GM12891 (cell line): ENCODE results near the gene PPP2R1B.
A peak's percentile ranks its signal among the peaks of the same experiment; 100 is the strongest.

Experiments
- DNase-seq: peaks from one replicate; pipeline ENCODE4 v3.0.0; 2011; ENCODE audit warnings: low spot score; ENCODE audit not compliant: insufficient read length
- FAIRE-seq: peaks from 2 replicates; lab custom pipeline; 2011; peaks lifted over from hg19 to GRCh38; lab: Jason Lieb, UNC
- PAX5 ChIP-seq: IDR thresholded peaks from 2 replicates; pipeline ENCODE4 v1.6.1; 2011; ENCODE audit warnings: low read length, moderate library complexity, mild to moderate bottlenecking; ENCODE audit not compliant: insufficient read depth, severe bottlenecking
- POLR2A ChIP-seq: IDR thresholded peaks from 2 replicates; pipeline ENCODE4 v1.6.1; 2011; ENCODE audit warnings: low read depth, low read length, control low read depth
- POLR2AphosphoS5 ChIP-seq: IDR thresholded peaks from 2 replicates; pipeline ENCODE4 v1.6.1; 2011; ENCODE audit warnings: low read depth, low read length, control low read depth
- POU2F2 ChIP-seq: IDR thresholded peaks from 2 replicates; pipeline ENCODE4 v1.6.1; 2011; ENCODE audit warnings: low read depth, mild to moderate bottlenecking, control low read depth, low read length, moderate library complexity
- SPI1 ChIP-seq: IDR thresholded peaks from 2 replicates; pipeline ENCODE4 v1.6.1; 2011; ENCODE audit warnings: low read depth, low read length, control low read depth
- TAF1 ChIP-seq: IDR thresholded peaks from 2 replicates; pipeline ENCODE4 v1.6.1; 2011; ENCODE audit warnings: low read depth, low read length, control low read depth

The PPP2R1B gene

GRCh38 chr11:111694851-111695250 lies 71.3 kb downstream of the PPP2R1B start:
- FAIRE-seq = peak; percentile 82
- DNase-seq = no peak
- TF ChIP-seq SPI1 = peak; percentile 78
- no peak for TF ChIP-seq POLR2AphosphoS5

GRCh38 chr11:111693224-111693937 lies 72.8 kb downstream of the PPP2R1B start:
- no peak for TF ChIP-seq PAX5
- TF ChIP-seq POU2F2 = no peak
- no peak for TF ChIP-seq POLR2A
- no peak for TF ChIP-seq TAF1
- no peak for TF ChIP-seq POLR2AphosphoS5
- TF ChIP-seq SPI1 = no peak
- DNase-seq = no peak
- FAIRE-seq = no peak

GRCh38 chr11:111691741-111692140 lies 74.4 kb downstream of the PPP2R1B start:
- TF ChIP-seq POU2F2 (no peak), TAF1 (no peak), PAX5 (no peak), POLR2AphosphoS5 (no peak), POLR2A (no peak), SPI1 (no peak)
- FAIRE-seq (no peak), DNase-seq (no peak)

- FAIRE-seq = no peak
- no peak for TF ChIP-seq POLR2A
- DNase-seq = no peak
Measured at GRCh38 chr11:111691176-111691575, 75.0 kb downstream of the PPP2R1B start.

- TF ChIP-seq SPI1 = no peak
- no peak for TF ChIP-seq POLR2AphosphoS5
- TF ChIP-seq TAF1 = no peak
- no peak for DNase-seq
- FAIRE-seq = no peak
Measured at GRCh38 chr11:111688013-111688412, 78.2 kb downstream of the PPP2R1B start.

DNA sequence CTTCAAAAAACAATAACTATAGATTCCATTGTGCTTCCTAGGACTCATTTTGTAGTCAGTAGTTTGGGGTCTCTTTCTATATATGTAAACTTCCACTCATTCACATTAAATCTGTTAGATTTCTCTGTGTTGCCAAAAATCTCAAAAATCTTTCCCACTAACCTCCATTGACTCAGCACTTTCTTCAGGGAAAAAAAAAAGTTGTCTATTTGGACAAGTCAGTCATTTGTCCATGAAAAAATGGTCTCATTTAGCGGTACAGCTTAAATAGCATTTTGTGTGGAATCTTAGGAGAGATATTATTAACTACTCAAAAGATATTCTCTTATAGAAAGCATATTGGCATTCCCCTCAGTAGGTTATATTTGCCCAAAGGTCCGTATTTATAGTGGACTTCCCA lies 81.9 kb downstream of the PPP2R1B start:
- FAIRE-seq (no peak), DNase-seq (no peak)
- TF ChIP-seq POLR2A (no peak), POLR2AphosphoS5 (no peak), TAF1 (no peak), POU2F2 (no peak), SPI1 (no peak), PAX5 (no peak)

DNA sequence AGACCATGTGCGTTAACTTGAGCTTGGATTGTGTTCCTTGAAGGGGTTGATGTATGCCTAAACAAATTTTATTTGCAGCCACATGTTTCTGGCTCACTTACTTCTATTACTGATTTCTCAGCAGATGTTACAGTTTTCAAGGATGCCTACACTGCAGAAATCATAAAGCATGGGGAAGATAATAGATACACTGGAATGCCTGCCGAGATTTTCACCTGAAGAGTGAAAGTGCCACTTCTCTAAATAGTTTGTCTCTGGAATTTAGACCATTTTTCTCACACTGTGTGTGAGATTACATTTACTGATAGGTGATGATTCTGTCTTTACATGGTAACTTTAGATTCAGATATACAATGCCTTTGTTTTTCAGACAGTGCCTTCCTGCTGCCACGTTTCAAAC lies 82.4 kb downstream of the PPP2R1B start:
- TF ChIP-seq POLR2AphosphoS5 (no peak), TAF1 (no peak), PAX5 (no peak)
- FAIRE-seq (no peak), DNase-seq (no peak)

DNA sequence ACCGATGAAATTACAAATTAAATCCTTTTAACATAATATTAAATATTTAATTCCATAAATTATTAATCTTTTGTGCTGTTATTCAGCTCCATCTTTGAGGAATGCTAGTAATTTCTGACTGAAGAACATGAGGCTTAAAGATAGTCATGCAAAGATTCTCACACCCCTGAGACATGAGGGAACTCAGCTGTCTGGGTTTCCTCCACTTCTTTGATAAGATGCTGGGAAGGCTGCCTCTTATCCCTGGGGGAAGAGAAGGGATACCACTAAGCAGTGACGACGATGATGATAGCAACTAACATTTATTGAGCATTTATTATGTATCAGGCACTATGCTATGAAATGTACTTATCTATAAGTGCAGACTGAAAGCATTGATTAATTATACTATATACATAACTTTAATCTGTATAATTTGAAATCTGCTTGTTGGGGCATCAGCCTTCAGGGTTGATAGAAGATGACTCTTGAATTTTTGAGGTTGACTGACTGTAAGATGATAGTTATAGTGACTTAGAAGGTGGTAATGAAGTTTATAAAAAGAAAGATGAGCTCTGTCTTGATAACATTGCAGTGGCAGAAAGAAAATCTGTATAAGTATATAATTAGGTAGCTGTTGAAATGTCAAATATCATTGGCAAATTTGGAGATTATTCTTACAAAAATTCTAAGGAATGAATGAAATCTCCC lies 85.6 kb downstream of the PPP2R1B start:
- DNase-seq = no peak
- TF ChIP-seq TAF1 (no peak), POLR2A (no peak), POU2F2 (no peak), PAX5 (no peak), SPI1 (no peak), POLR2AphosphoS5 (no peak)
- no peak for FAIRE-seq
